HCT116 (cell line): ENCODE results near the gene TECTA. TPM values are rescaled to one million over a fixed set of nuclear protein-coding genes. Genes with fewer than 3 reads are reported as not detected.

Experiments used
- ATAC-seq: fragments of 200-7000 bp; cut with Tn5 transposase; 2 replicates; pipeline ENCODE4 v1.9.1; 2020; ENCODE audit warnings: mild to moderate bottlenecking, moderate library complexity
- BruUV-seq: library from RNA; stranded (reverse); fragments of 400-500 nt; replicated peaks from 2 replicates; lab custom pipeline; 2021; lab: Mats Ljungman, UMichigan
- CTCF ChIA-PET: fragments of 300-600 bp; sonication (Branson Sonifier 250); formaldehyde crosslinking; loops from one replicate; lab custom pipeline; 2021; ENCODE audit warnings: antibody characterized with exemption; lab: Charles Lee
- POLR2A ChIA-PET: fragments of 300-600, 350-600 bp; sonication (Branson Sonifier 250); formaldehyde crosslinking; loops from one replicate; lab custom pipeline; 2021; ENCODE audit warnings: antibody characterized with exemption; lab: Charles Lee
- RAD21 ChIA-PET, 2 experiments: fragments of 300-600 bp; sonication (Branson Sonifier 250); formaldehyde crosslinking; loops; one replicate each; lab custom pipeline; 2023; ENCODE audit warnings: low total read pairs in 2 of 2; ENCODE audit not compliant: uncharacterized antibody in 2 of 2, unreplicated experiment in 2 of 2, low non-redundant PET in 1 of 2; lab: Charles Lee
- DNase-seq: peaks from one replicate; pipeline ENCODE4 v3.0.0-alpha.2; 2010; ENCODE audit warnings: low read depth, low spot score
- H2AFZ ChIP-seq: fragments of 200-600 bp; shearing (Covaris generic), sonication (generic); 2 replicates; pipeline ENCODE4 v1.6.1; 2017; ENCODE audit warnings: low read depth, mixed run types, mixed read lengths, antibody characterized with exemption, low read length; ENCODE audit not compliant: poor library complexity, severe bottlenecking
- H3K27ac ChIP-seq: 2 replicates; pipeline ENCODE4 v1.5.1; 2012; ENCODE audit warnings: low read depth, low read length
- H3K27me3 ChIP-seq: fragments of 200-600 bp; sonication (generic); 2 replicates; pipeline ENCODE4 v1.6.1; 2016; ENCODE audit warnings: mixed run types, low read length, mixed read lengths; ENCODE audit not compliant: insufficient read depth
- H3K36me3 ChIP-seq, 2 experiments: fragments of 200-500 bp in 1 of 2; fragments of 200-600 bp in 1 of 2; sonication (Bioruptor generic) in 1 of 2; sonication (generic) in 1 of 2; 2 replicates each; pipeline versions ENCODE4 v1.5.1 to v1.6.1; 2014 to 2016; ENCODE audit warnings: low read length in 2 of 2, inconsistent platforms in 1 of 2, mixed read lengths in 1 of 2, mixed run types in 1 of 2; ENCODE audit not compliant: insufficient read depth in 2 of 2, control insufficient read depth in 1 of 2
- H3K4me1 ChIP-seq, 2 experiments: fragments of 200-600 bp in 1 of 2; sonication (generic) in 1 of 2; 2 replicates each; pipeline versions ENCODE4 v1.5.1 to v1.6.1; 2012 to 2017; ENCODE audit warnings: low read length in 2 of 2, inconsistent platforms in 1 of 2, mild to moderate bottlenecking in 1 of 2, mixed read lengths in 1 of 2, mixed run types in 1 of 2, moderate library complexity in 1 of 2; ENCODE audit not compliant: insufficient read depth in 2 of 2, control insufficient read depth in 1 of 2
- H3K4me2 ChIP-seq: fragments of 200-600 bp; sonication (generic); 2 replicates; pipeline ENCODE4 v1.6.1; 2017; ENCODE audit warnings: mixed run types, low read length, mixed read lengths
- H3K4me3 ChIP-seq, 2 experiments: fragments of 200-600 bp in 1 of 2; sonication (generic) in 1 of 2; replicated peaks in 1 of 2; 2 replicates each; pipeline ENCODE4 v1.5.1; 2011 to 2016; ENCODE audit warnings: low read length in 2 of 2, control low read depth in 1 of 2, low read depth in 1 of 2, mild to moderate bottlenecking in 1 of 2, mixed read lengths in 1 of 2, mixed run types in 1 of 2
- H3K79me2 ChIP-seq: fragments of 200-600 bp; sonication (generic); 2 replicates; pipeline ENCODE4 v1.6.1; 2017; ENCODE audit warnings: mild to moderate bottlenecking, mixed run types, low read length, moderate library complexity, mixed read lengths; ENCODE audit not compliant: insufficient read depth
- H3K9ac ChIP-seq: fragments of 200-600 bp; sonication (generic); 2 replicates; pipeline ENCODE4 v1.6.1; 2016; ENCODE audit warnings: low read length, mixed read lengths
- H3K9me2 ChIP-seq: fragments of 200-600 bp; sonication (generic), shearing (Covaris generic); 2 replicates; pipeline ENCODE4 v1.6.1; 2017; ENCODE audit warnings: mixed run types, mild to moderate bottlenecking, moderate library complexity; ENCODE audit not compliant: insufficient read depth
- H3K9me3 ChIP-seq, 2 experiments: fragments of 200-500 bp in 1 of 2; fragments of 200-600 bp in 1 of 2; sonication (Bioruptor generic) in 1 of 2; sonication (generic) in 1 of 2; 2 replicates each; pipeline ENCODE4 v1.6.1; 2014 to 2017; ENCODE audit warnings: low read length in 2 of 2, mixed read lengths in 2 of 2, inconsistent platforms in 1 of 2, low read depth in 1 of 2, mild to moderate bottlenecking in 1 of 2, mixed run types in 1 of 2, moderate library complexity in 1 of 2; ENCODE audit not compliant: control insufficient read depth in 1 of 2, insufficient read depth in 1 of 2
- H4K20me1 ChIP-seq: fragments of 200-600 bp; sonication (generic), shearing (Covaris generic); 2 replicates; pipeline ENCODE4 v1.6.1; 2017; ENCODE audit warnings: mixed run types, mild to moderate bottlenecking, moderate library complexity; ENCODE audit not compliant: insufficient read depth
- ATF3 ChIP-seq: IDR thresholded peaks from 2 replicates; pipeline ENCODE4 v1.6.1; 2012
- CEBPB ChIP-seq: IDR thresholded peaks from 2 replicates; pipeline ENCODE4 v1.6.1; 2012; ENCODE audit warnings: low read depth
- CTCF ChIP-seq, 3 experiments: fragments of 200-600 bp in 1 of 3; sonication (generic) in 1 of 3; IDR thresholded peaks in 2 of 3; conservative IDR thresholded peaks in 1 of 3; 2 replicates each; pipeline ENCODE4 v1.5.1; 2012 to 2017; ENCODE audit warnings: low read depth in 2 of 3, low read length in 2 of 3, antibody characterized with exemption in 1 of 3, borderline replicate concordance in 1 of 3, control low read depth in 1 of 3, mild to moderate bottlenecking in 1 of 3, mixed read lengths in 1 of 3, mixed run types in 1 of 3, moderate library complexity in 1 of 3; ENCODE audit not compliant: insufficient read depth in 1 of 3
- EGR1 ChIP-seq: IDR thresholded peaks from 2 replicates; pipeline ENCODE4 v1.6.1; 2012; ENCODE audit warnings: low read depth
- ELF1 ChIP-seq: IDR thresholded peaks from 2 replicates; pipeline ENCODE4 v1.6.1; 2012; ENCODE audit warnings: low read depth, borderline replicate concordance
- EZH2 ChIP-seq: fragments of 200-600 bp; sonication (generic); IDR thresholded peaks from 2 replicates; pipeline ENCODE4 v1.6.1; 2017; ENCODE audit warnings: antibody characterized with exemption, mixed run types
- EZH2phosphoT487 ChIP-seq: fragments of 200-600 bp; IDR thresholded peaks from 2 replicates; pipeline ENCODE4 v1.6.1; 2018; ENCODE audit warnings: antibody characterized with exemption, borderline replicate concordance
- FOSL1 ChIP-seq: IDR thresholded peaks from 2 replicates; pipeline ENCODE4 v1.6.1; 2012; ENCODE audit warnings: low read depth
- JUND ChIP-seq: IDR thresholded peaks from 2 replicates; pipeline ENCODE4 v1.6.1; 2012
- MAX ChIP-seq: IDR thresholded peaks from 2 replicates; pipeline ENCODE4 v1.6.1; 2012
- POLR2A ChIP-seq: IDR thresholded peaks from 2 replicates; pipeline ENCODE4 v1.7.0; 2011; ENCODE audit warnings: borderline replicate concordance; ENCODE audit not compliant: insufficient read depth, insufficient read length; ENCODE audit errors: extremely low read depth
- POLR2AphosphoS5 ChIP-seq: IDR thresholded peaks from 2 replicates; pipeline ENCODE4 v1.6.1; 2011; ENCODE audit warnings: mild to moderate bottlenecking, low read depth, low read length, moderate library complexity
- RAD21 ChIP-seq: IDR thresholded peaks from 2 replicates; pipeline ENCODE4 v1.6.1; 2012; ENCODE audit warnings: low read depth, mild to moderate bottlenecking
- REST ChIP-seq: IDR thresholded peaks from 2 replicates; pipeline ENCODE4 v1.6.1; 2012; ENCODE audit warnings: low read depth
- SIN3A ChIP-seq: IDR thresholded peaks from 2 replicates; pipeline ENCODE4 v1.6.1; 2012; ENCODE audit warnings: low read depth
- SRF ChIP-seq: IDR thresholded peaks from 2 replicates; pipeline ENCODE4 v1.6.1; 2012; ENCODE audit warnings: low read depth
- YY1 ChIP-seq: IDR thresholded peaks from 2 replicates; pipeline ENCODE4 v1.6.1; 2011; ENCODE audit warnings: low read length, low read depth, moderate library complexity, mild to moderate bottlenecking; ENCODE audit not compliant: insufficient replicate concordance; ENCODE audit errors: extremely low read depth
- ZBTB33 ChIP-seq: IDR thresholded peaks from 2 replicates; pipeline ENCODE4 v1.6.1; 2011; ENCODE audit warnings: mild to moderate bottlenecking, low read length, moderate library complexity; ENCODE audit not compliant: insufficient replicate concordance; ENCODE audit errors: extremely low read depth
- ZFX ChIP-seq: fragments of 450-650 bp; IDR thresholded peaks from 2 replicates; pipeline ENCODE4 v1.6.1; 2017
- intact Hi-C: fragments of 100-400 bp; cut with micrococcal nuclease; formaldehyde crosslinking; loops from 2 replicates; pipeline ENCODE4 v1.10.0; 2022
- total RNA-seq: library from RNA; stranded (reverse); gene quantifications from one replicate; pipeline ENCODE4 v1.2.1, GENCODE V29; 2021; ENCODE audit not compliant: unreplicated experiment

Gene TECTA
- total RNA-seq, 1 experiment from 2014 or later: 0.81 TPM

GRCh38 chr11:121140369-121140768, 39.3 kb downstream of the TECTA start:
- Histone ChIP-seq H3K27me3 (no peaks in the 10 kb centered on the region), H3K9ac (no peak overlapping the region), H3K9me3 (no peaks in the 10 kb centered on the region), H3K4me1 (no peaks in the 10 kb centered on the region), H3K4me3 (no peak overlapping the region), H2AFZ (no peak overlapping the region), H3K9me2 (no peaks in the 10 kb centered on the region), H3K79me2 (no peaks in the 10 kb centered on the region), H3K36me3 (no peaks in the 10 kb centered on the region), H4K20me1 (no peaks in the 10 kb centered on the region), H3K4me2 (no peak overlapping the region), H3K27ac (no peak overlapping the region)
- DNase-seq (no peak), ATAC-seq (no peak)
- no TSS peak for BruUV-seq
- TF ChIP-seq SRF (no peak), EZH2 (no peak), MAX (no peak), EGR1 (no peak), JUND (no peak), FOSL1 (no peak), RAD21 (no peak), REST (no peak), ZBTB33 (no peak), ELF1 (no peak), YY1 (no peak), SIN3A (no peak), CEBPB (no peak), ZFX (no peak), POLR2AphosphoS5 (no peak), CTCF (IDR thresholded peaks at IDR 0.05 in 2 of 3, conservative IDR thresholded peaks at IDR 0.05 in 1 of 3; ENCODE audit: borderline replicate concordance in 1 of 3, insufficient read depth in 1 of 3, low read depth in 2 of 3, low read length in 2 of 3) (no peak), POLR2A (no peak), ATF3 (no peak), EZH2phosphoT487 (no peak)
- intact Hi-C loops: no loop called here
- POLR2A ChIA-PET: no interaction called here
- RAD21 ChIA-PET: no interaction called here
- CTCF ChIA-PET: no interaction called here
